Measurements from ENCODE around the gene SRSF10. TPM values are rescaled to one million over a fixed set of nuclear protein-coding genes. Genes with fewer than 3 reads are reported as not detected.

Gene SRSF10
- total and polyA plus RNA-seq, 9 of the 15 experiments (the other 6 are each of a cell fraction or from before 2014, with no cell fraction given), result 154 to 264 (median 205) TPM

GRCh38 chr1:23979881-23980727 is at the start of gene SRSF10 (continued):
- peak; percentile 98 for TF ChIP-seq ZNF740 (CRISPR knock-in tag; IDR thresholded peaks at IDR 0.05)
- TF ChIP-seq ZNF740 (tag; IDR thresholded peaks at IDR 0.05), result peak in 1 of 2 experiments; percentile 95; a peak in 2 of 4 replicates
- TF ChIP-seq RBM39 (optimal IDR thresholded peaks at IDR 0.05; ENCODE audit: low read depth, low read length), result peak; percentile 89
- TF ChIP-seq ZNF12 (CRISPR knock-in tag; IDR thresholded peaks at IDR 0.05), result peak; percentile 72; the same call in 1 of the 2 replicates
- TF ChIP-seq STAT6 (CRISPR knock-in tag; IDR thresholded peaks at IDR 0.05), result peak; percentile 94; the same call in 1 of the 2 replicates
- TF ChIP-seq ASH1L (IDR thresholded peaks at IDR 0.05; ENCODE audit: borderline replicate concordance, low read depth, partially characterized antibody), result no peak
- peak in 1 of 2 experiments; percentile 87; a peak in 2 of 4 replicates for TF ChIP-seq ZNF639 (CRISPR knock-in tag; conservative IDR thresholded peaks at IDR 0.05 in 1 of 2, IDR thresholded peaks at IDR 0.05 in 1 of 2)
- peak; percentile 96 for TF ChIP-seq RB1 (IDR thresholded peaks at IDR 0.05; ENCODE audit: low read depth)
- peak; percentile 96 for TF ChIP-seq THAP12 (CRISPR knock-in tag; IDR thresholded peaks at IDR 0.05)
- peak; percentile 100 for TF ChIP-seq POLR2G (IDR thresholded peaks at IDR 0.05; ENCODE audit: low read depth, low read length)
- peak; percentile 35 to 81; a peak in 2 of 4 replicates for TF ChIP-seq SIN3A (IDR thresholded peaks at IDR 0.05; ENCODE audit: borderline replicate concordance in 2 of 2, control insufficient read depth in 1 of 2, low read depth in 2 of 2, low read length in 2 of 2)
- TF ChIP-seq SMAD2 (IDR thresholded peaks at IDR 0.05; ENCODE audit: low read depth, low read length), result no peak
- TF ChIP-seq NR2C1 (IDR thresholded peaks at IDR 0.05), result 0 out of 2 replicates have a peak, but pooled peaks have one; percentile 25
- TF ChIP-seq NR2C1 (tag; IDR thresholded peaks at IDR 0.05), result no peak
- TF ChIP-seq SUPT5H (IDR thresholded peaks at IDR 0.05), result peak; percentile 99
- peak; percentile 94 for TF ChIP-seq KDM5B (IDR thresholded peaks at IDR 0.05; ENCODE audit: insufficient replicate concordance, low read depth, low read length)
- peak; percentile 81 for TF ChIP-seq KAT2B (IDR thresholded peaks at IDR 0.05; ENCODE audit: low read depth, low read length)
- peak; percentile 15; the same call in 1 of the 2 replicates for TF ChIP-seq HMG20A (CRISPR knock-in tag; conservative IDR thresholded peaks at IDR 0.05)

Measured in K562 (cell line).